Hepatocyte (in vitro differentiated cells): ENCODE results near the gene GKN1. TPM values are rescaled to one million over a fixed set of nuclear protein-coding genes. Genes with fewer than 3 reads are reported as not detected.

Experiments
- DNase-seq: peaks from one replicate; pipeline ENCODE4 v3.0.0-alpha.2; 2016; ENCODE audit warnings: low spot score
- H2AFZ ChIP-seq: fragments of 200-600 bp; sonication (generic); 2 replicates; pipeline ENCODE4 v1.6.0; 2016; ENCODE audit warnings: antibody characterized with exemption, mild to moderate bottlenecking
- H3K27ac ChIP-seq: fragments of 200-600 bp; sonication (generic); 2 replicates; pipeline ENCODE4 v1.5.1; 2016; ENCODE audit warnings: mild to moderate bottlenecking
- H3K27me3 ChIP-seq: fragments of 200-600 bp; sonication (generic); 2 replicates; pipeline ENCODE4 v1.6.1; 2016
- H3K36me3 ChIP-seq: fragments of 200-600 bp; sonication (generic); replicated peaks from 2 replicates; pipeline ENCODE4 v1.5.1; 2016; ENCODE audit warnings: low read depth; ENCODE audit not compliant: insufficient read depth
- H3K4me1 ChIP-seq: fragments of 200-600 bp; sonication (generic); 2 replicates; pipeline ENCODE4 v1.5.1; 2016; ENCODE audit warnings: mild to moderate bottlenecking, moderate library complexity; ENCODE audit not compliant: insufficient read depth
- H3K4me2 ChIP-seq: fragments of 200-600 bp; sonication (generic); 2 replicates; pipeline ENCODE4 v1.6.0; 2016
- H3K4me3 ChIP-seq: fragments of 200-600 bp; sonication (generic); 2 replicates; pipeline ENCODE4 v1.5.1; 2016; ENCODE audit warnings: mild to moderate bottlenecking
- H3K79me2 ChIP-seq: fragments of 200-600 bp; sonication (generic); 2 replicates; pipeline ENCODE4 v1.6.0; 2017; ENCODE audit warnings: mild to moderate bottlenecking
- H3K9me2 ChIP-seq: fragments of 200-600 bp; sonication (generic); replicated peaks from 2 replicates; pipeline ENCODE4 v1.6.0; 2017; ENCODE audit warnings: mild to moderate bottlenecking; ENCODE audit not compliant: insufficient read depth
- H3K9me3 ChIP-seq: fragments of 200-600 bp; sonication (generic); 2 replicates; pipeline ENCODE4 v1.5.1; 2016; ENCODE audit warnings: low read depth, mild to moderate bottlenecking
- H4K20me1 ChIP-seq: fragments of 200-600 bp; sonication (generic); 2 replicates; pipeline ENCODE4 v1.6.0; 2016; ENCODE audit warnings: mild to moderate bottlenecking; ENCODE audit not compliant: insufficient read depth, poor library complexity, severe bottlenecking
- EZH2 ChIP-seq: fragments of 200-600 bp; sonication (generic); IDR thresholded peaks from 2 replicates; pipeline ENCODE4 v1.6.1; 2016; ENCODE audit warnings: antibody characterized with exemption, mild to moderate bottlenecking, borderline replicate concordance
- EZH2phosphoT487 ChIP-seq: fragments of 200-600 bp; sonication (generic); IDR thresholded peaks from one replicate; pipeline ENCODE4 v1.6.1; 2018; ENCODE audit warnings: antibody characterized with exemption, mild to moderate bottlenecking, low read depth, moderate library complexity; ENCODE audit not compliant: unreplicated experiment, severe bottlenecking
- WGBS: methylation state at CpG from one replicate; pipeline ENCODE4 v1.1.6; 2016; ENCODE audit warnings: low lambda C conversion rate; ENCODE audit errors: missing lambda C conversion rate; 5-methylcytosine and 5-hydroxymethylcytosine counted together
- polyA plus RNA-seq: library from polyadenylated mRNA; unstranded; fragments of >200 nt; fragmentation: Nextera tagmentation; extraction: Ambion mirVana; gene quantifications from 2 replicates; pipeline ENCODE4 v1.2.1, GENCODE V29; 2016
- total RNA-seq: library from RNA; depleted of rRNA; stranded (reverse); fragments of >200 nt; gene quantifications from 2 replicates; pipeline ENCODE4 v1.2.3, GENCODE V29; 2014
- TF ChIP-seq, protein P1 (sequence below): fragments of 200-600 bp; sonication (generic); IDR thresholded peaks from 2 replicates; pipeline ENCODE4 v1.5.1; 2016; ENCODE audit warnings: antibody characterized with exemption, mild to moderate bottlenecking; ENCODE audit not compliant: poor library complexity

Gene GKN1
- total and polyA plus RNA-seq, 2 experiments from 2014 or later, result 0.25 to 0.53 TPM

- H2AFZ ChIP-seq, result no peak overlapping the region
- no peak overlapping the region for H3K4me3 ChIP-seq
- no peak overlapping the region for H3K27ac ChIP-seq
- H3K27me3 ChIP-seq, result no peaks in the 10 kb centered on the region
- TF ChIP-seq EZH2phosphoT487 (no peak), EZH2 (no peak)
- TF ChIP-seq, protein P1, sequence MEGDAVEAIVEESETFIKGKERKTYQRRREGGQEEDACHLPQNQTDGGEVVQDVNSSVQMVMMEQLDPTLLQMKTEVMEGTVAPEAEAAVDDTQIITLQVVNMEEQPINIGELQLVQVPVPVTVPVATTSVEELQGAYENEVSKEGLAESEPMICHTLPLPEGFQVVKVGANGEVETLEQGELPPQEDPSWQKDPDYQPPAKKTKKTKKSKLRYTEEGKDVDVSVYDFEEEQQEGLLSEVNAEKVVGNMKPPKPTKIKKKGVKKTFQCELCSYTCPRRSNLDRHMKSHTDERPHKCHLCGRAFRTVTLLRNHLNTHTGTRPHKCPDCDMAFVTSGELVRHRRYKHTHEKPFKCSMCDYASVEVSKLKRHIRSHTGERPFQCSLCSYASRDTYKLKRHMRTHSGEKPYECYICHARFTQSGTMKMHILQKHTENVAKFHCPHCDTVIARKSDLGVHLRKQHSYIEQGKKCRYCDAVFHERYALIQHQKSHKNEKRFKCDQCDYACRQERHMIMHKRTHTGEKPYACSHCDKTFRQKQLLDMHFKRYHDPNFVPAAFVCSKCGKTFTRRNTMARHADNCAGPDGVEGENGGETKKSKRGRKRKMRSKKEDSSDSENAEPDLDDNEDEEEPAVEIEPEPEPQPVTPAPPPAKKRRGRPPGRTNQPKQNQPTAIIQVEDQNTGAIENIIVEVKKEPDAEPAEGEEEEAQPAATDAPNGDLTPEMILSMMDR, result no peak
- H4K20me1 ChIP-seq, result no peaks in the 10 kb centered on the region
- H3K79me2 ChIP-seq, result no peaks in the 10 kb centered on the region
- 97% methylated on average over 1 of the region's 1 CpG for WGBS
- no peak for DNase-seq
- H3K9me3 ChIP-seq, result no peaks in the 10 kb centered on the region
- no peaks in the 10 kb centered on the region for H3K9me2 ChIP-seq
- H3K36me3 ChIP-seq, result no peaks in the 10 kb centered on the region
- no peaks in the 10 kb centered on the region for H3K4me1 ChIP-seq
- H3K4me2 ChIP-seq, result no peak overlapping the region
Observed at GRCh38 chr2:68959001-68959400, 15.4 kb upstream of the GKN1 start.

DNA sequence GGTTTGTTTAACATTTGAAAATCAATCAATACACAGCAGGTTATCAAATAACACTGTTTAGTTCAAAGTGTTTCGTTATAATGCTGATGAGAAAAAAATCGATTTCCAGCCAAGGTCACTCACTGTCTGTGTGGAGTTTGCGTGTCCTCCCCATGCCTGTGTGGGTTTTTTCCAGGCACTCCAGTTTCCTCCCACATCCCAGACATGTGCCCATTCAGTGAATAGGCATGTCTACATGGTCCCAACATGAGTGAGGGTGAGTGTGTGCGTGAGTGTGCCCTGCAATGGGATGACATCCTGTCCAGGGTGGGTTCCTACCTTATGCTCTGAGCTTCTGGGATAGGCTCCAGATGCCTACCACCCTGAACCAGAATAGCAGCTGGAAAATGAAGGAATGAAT, 13.1 kb upstream of the GKN1 start:
- H2AFZ ChIP-seq, result no peak overlapping the region
- DNase-seq, result no peak
- H3K79me2 ChIP-seq, result no peaks in the 10 kb centered on the region
- WGBS, result 85% methylated on average over 4 of the region's 4 CpGs
- no peak overlapping the region for H3K27ac ChIP-seq
- no peak overlapping the region for H3K4me2 ChIP-seq
- no peaks in the 10 kb centered on the region for H3K36me3 ChIP-seq
- H3K9me3 ChIP-seq, result no peaks in the 10 kb centered on the region
- H3K9me2 ChIP-seq, result no peaks in the 10 kb centered on the region
- H3K4me3 ChIP-seq, result no peak overlapping the region
- no peaks in the 10 kb centered on the region for H3K27me3 ChIP-seq
- TF ChIP-seq, protein P1, result no peak
- no peak for TF ChIP-seq EZH2
- TF ChIP-seq EZH2phosphoT487, result no peak
- no peaks in the 10 kb centered on the region for H3K4me1 ChIP-seq
- no peaks in the 10 kb centered on the region for H4K20me1 ChIP-seq

- H3K36me3 ChIP-seq, result no peaks in the 10 kb centered on the region
- no peak overlapping the region for H3K27ac ChIP-seq
- no peaks in the 10 kb centered on the region for H3K4me1 ChIP-seq
- H3K4me3 ChIP-seq, result no peak overlapping the region
- H3K27me3 ChIP-seq, result no peaks in the 10 kb centered on the region
- H3K9me2 ChIP-seq, result no peaks in the 10 kb centered on the region
- TF ChIP-seq EZH2phosphoT487 (no peak), EZH2 (no peak)
- TF ChIP-seq, protein P1, result no peak
- H3K79me2 ChIP-seq, result no peaks in the 10 kb centered on the region
- no peaks in the 10 kb centered on the region for H3K9me3 ChIP-seq
- no peak overlapping the region for H3K4me2 ChIP-seq
- no peak overlapping the region for H2AFZ ChIP-seq
- H4K20me1 ChIP-seq, result no peaks in the 10 kb centered on the region
- no peak for DNase-seq
Observed at GRCh38 chr2:68964282-68964681, 10.2 kb upstream of the GKN1 start.

GRCh38 chr2:68968221-68968620, 6.2 kb upstream of the GKN1 start:
- WGBS, result 97% methylated on average over 1 of the region's 1 CpG
- Histone ChIP-seq H3K27ac (no peak overlapping the region), H3K4me2 (no peak overlapping the region), H3K36me3 (no peaks in the 10 kb centered on the region), H2AFZ (no peak overlapping the region), H3K4me1 (no peaks in the 10 kb centered on the region), H3K9me2 (no peaks in the 10 kb centered on the region), H3K79me2 (no peaks in the 10 kb centered on the region), H4K20me1 (no peaks in the 10 kb centered on the region), H3K27me3 (no peaks in the 10 kb centered on the region), H3K4me3 (no peak overlapping the region), H3K9me3 (no peaks in the 10 kb centered on the region)
- TF ChIP-seq EZH2phosphoT487 (no peak), EZH2 (no peak)
- TF ChIP-seq, protein P1, result no peak
- no peak for DNase-seq
